CD1c-positive myeloid dendritic cell (primary cell): ENCODE results near the gene CCDC183.
"Not testable (repeated sequence)": the region's sequence is repeated elsewhere in the genome, so short reads cannot be mapped to it uniquely, and the experiment has no call there.

Experiments used
- DNase-seq: peaks from one replicate; pipeline ENCODE4 v3.0.0-alpha.2; 2016; ENCODE audit errors: extremely low spot score

CCDC183 gene

GRCh38 chr9:136796238-136796774, at the start of gene CCDC183:
Gene CCDC183, plus strand, starts transcription at chr9:136796338. Its CDS starts 60 bp downstream, at chr9:136796398.
- DNase-seq, result no peak

DNA sequence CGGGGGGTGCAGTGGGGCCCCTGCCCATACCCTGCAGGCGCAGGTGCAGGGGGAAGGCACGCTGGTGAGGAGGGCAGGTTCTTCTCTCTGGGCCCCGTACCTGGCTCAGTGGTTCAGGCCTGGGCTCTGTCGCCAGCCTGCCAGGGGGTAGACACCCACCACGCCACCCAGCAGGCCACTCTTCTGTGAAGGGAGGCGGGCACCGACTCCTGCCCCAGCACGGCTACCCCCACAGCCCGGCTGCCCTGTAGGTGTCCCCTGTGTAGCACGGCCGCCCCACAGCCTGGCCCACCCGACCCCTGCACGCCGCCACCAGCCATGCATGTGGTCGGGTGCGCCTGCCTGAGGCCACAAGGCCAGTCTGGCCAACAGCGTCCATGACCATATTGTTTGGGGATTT, 49.5 kb upstream of the CCDC183 start:
- DNase-seq, result no peak

DNA sequence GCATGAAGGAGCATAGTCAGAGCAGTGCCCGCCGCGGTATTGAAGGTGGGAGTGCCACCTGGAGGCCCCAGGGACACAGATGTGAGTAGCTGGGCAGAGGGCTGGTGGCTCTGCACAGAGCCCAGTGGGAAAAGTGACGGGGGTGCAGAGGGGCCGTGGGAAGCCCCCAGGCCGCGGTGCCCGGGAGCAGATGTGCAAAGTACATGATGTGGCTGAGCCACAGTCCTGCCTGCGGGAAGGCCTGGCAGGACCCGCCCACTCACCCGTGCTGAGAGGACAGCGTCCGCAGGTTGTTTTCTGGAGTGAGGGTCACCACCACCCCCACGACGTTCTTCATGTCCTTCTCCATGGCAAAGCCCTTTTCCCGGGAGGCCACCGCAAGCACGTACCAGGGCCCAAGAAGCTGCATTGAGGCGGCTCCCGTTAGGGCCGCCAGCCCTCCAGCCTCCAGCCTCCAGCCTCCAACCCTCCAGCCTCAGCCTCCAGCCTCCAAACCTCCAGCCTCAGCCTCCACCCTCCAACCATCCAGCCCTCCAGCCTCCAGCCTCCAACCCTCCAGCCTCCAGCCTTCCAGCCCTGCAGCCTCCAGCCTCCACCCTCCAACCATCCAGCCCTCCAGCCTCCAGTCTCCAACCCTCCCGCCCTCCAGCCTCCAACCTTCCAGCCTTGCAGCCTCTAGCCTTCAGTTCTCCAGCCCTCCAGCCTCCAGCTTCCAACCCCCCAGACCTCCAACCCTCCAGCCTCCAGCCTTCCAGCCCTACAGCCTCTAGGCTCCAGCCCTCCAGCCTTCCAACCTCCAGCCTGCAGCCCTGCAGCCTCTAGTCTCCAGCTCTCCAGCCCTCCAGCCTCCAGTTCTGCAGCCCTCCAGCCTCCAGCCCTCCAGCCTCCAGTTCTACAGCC, 48.7 kb upstream of the CCDC183 start:
- no peak for DNase-seq

- no peak for DNase-seq
Observed at GRCh38 chr9:136748201-136748600, 47.9 kb upstream of the CCDC183 start, which contains the start of gene LCN6. Gene LCN6, minus strand, starts transcription at chr9:136748525. Its CDS starts 42 bp downstream, at chr9:136748483.

DNA sequence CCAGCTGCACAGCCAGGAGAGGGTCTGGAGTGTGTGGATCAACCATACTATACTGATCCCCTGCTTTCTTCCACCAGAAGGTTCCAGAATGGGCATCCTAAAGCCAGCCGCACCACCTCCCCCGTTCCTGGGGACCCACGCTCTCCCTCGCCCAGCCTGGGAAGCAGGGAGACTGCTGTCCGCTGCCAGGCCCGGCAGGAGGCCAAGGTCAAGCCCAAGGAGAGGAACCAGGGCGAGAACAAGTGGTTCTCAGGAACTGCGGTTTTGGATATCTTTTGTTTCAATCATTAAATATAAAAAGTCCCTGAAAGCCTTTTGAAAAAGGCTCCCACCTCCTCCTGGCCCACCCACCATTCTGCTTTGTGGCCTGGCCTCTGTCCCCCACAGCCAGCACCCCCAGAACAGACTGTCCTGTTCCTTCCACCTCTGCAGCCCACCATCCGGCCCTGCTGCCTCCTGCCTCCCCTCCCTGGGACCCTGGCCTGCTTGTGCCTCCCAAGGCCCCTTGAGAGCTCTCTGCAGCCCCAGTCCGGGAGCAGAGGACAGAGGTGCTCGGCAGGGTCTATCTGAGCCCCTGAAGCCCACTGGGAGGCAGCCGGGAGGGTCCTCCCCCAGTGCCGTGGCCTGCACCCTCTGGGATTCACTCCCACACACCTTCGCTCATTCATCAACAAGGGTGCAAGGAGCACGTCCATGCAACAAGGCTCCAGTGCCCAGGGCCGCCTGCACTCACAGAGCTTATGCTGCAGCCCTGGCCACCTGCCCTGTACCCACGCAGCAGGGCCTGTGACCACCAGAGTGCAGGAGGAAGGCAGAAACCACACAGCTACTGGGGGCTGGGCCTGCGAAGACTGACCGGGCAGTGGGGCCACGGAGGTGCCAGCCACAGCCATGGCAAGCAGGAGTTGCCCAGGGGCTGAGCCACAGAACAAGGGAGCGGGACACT, 47.2 kb upstream of the CCDC183 start:
- DNase-seq, result no peak

DNA sequence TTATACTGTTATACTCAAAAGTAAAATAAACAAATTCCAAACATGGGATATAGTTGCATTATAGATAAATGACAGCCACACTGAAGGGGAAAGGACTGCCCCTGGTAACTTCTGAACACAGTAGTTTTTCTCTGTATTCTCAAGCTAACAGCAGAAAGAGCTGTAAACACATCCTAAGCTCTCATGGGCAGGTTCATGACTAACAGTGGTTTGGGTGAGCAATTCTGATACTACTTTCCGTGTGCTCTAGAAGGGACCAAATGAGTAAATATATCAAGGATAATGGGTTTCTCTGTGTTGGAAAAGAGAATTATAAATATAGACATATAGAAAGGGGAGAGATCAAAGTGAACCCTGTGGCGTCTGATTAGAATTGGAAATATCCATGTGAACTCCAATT, 45.6 kb upstream of the CCDC183 start:
- no peak for DNase-seq

GRCh38 chr9:136751244-136751643, 44.9 kb upstream of the CCDC183 start:
- DNase-seq, result no peak

DNA sequence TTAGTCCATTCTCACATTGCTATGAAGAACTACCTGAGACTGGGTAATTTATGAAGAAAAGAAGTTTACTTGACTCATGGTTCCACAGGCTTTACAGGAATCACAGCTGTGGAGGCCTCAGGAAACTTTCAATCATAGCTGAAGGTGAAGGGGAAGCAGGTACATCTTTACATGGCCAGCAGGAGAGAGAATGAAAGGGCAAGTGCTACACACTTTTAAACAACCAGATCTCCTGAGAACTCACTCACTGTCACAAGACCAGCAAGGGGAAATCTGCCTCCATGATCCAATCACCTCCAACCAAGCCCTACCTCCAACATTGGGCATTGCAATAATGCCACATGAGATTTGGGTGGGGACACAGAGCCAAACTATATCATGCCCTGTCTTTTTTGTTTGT, 44.3 kb upstream of the CCDC183 start:
- no peak for DNase-seq

- DNase-seq, result no peak
Observed at GRCh38 chr9:136753371-136754058, 42.6 kb upstream of the CCDC183 start.

DNA sequence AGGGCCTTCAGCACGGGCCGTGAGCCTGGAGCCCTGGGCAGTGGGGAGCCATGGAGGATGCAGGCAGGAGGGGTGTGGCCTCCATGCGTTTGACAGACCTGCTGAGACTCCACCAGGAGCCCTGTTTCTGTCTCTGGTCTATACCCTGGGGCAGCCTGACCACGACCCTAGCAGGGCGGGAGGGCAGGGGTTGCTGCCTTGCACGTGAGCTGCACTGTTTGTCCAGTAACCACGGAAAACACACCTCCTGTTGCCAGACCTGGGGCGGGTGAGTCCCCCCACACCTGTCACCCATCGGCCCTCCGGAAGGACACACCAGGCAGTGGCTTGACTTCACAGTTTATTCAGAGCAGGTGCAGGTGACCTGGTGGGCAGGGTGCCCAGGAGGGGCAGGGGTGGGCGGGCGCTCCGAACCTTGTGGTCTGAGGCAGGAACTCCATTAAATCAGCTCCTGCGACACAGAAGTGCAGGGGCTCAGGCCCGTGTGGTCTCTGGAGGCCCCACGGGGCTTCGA, 42.0 kb upstream of the CCDC183 start:
- no peak for DNase-seq

DNA sequence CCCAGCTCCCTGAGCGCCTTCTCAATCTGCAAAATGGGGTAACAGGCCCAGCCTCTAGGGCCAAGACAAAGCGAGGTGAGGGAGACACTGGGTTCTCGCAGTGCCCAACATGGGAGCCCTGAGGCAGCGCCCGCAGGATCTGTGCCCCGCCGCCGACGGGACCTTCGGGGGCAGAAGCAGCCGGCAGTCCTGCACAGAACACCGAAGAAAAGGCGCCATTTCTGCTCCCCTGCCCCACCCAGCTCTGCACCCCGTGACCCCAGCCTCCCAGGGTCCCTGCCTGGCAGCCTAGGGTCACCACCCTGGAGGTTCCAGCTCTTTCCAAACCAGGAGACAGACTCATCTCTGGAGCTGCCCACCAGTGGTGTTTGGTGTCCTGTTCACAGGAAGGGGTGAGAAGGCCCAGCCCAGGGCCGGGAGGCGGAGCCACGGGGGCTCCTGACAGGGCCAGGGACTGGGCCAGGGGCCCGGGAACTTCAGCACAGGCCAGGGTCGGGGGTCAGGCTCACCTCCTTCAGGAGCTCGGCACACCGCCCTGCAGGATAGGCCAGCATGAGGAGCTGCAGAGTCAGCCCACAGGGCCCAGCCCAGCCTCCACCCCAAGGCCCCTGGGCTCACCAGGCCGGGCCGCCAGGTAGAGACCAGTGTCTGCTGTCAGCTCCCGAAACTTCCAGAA, 41.4 kb upstream of the CCDC183 start:
- no peak for DNase-seq

DNA sequence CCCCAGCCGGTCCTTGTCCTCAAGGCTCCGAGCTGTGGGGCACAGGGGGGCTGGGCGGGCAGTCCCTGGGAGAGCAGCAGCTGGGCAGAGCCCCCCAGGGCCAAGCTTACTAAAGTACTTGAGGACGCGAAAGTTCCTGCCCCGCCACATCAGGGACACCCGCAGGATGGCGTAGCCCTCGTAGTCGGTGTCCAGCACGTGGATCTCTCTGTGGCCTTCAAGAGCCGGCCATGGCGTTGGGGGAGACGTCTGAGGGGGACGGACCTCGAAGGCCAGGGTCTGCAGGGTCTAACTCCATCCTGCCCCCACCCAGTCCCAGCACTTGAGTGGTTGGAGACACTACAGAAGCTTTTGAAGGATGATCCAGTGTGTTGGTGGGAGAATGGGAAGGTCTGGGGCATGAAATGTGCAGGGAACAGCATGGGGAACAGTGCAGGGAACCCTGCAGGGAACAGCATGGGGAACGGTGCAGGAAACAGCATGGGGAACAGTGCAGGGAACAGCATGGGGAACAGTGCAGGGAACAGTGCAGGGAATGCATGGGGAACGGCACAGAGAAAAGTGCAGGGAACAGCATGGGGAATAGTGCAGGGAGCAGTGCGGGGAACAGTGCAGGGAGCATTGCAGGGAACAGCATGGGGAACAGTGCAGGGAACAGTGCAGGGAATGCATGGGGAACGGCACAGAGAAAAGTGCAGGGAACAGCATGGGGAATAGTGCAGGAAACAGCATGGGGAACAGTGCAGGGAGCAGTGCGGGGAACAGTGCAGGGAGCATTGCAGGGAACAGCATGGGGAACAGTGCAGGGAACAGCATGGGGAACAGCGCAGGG, 40.6 kb upstream of the CCDC183 start:
- DNase-seq, result not testable (repeated sequence)

DNA sequence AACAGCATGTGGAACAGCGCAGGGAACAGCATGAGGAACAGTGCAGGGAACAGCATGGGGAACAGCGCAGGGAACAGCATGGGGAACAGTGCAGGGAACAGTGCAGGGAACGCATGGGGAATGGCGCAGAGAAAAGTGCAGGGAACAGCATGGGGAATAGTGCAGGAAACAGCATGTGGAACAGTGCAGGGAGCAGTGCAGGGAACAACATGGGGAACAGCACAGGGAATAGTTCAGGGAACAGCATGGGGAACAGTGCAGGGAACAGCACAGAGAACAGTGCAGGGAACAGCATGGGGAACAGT, 40.1 kb upstream of the CCDC183 start:
- DNase-seq, result no peak

GRCh38 chr9:136756836-136757235, 39.3 kb upstream of the CCDC183 start:
- DNase-seq, result no peak

DNA sequence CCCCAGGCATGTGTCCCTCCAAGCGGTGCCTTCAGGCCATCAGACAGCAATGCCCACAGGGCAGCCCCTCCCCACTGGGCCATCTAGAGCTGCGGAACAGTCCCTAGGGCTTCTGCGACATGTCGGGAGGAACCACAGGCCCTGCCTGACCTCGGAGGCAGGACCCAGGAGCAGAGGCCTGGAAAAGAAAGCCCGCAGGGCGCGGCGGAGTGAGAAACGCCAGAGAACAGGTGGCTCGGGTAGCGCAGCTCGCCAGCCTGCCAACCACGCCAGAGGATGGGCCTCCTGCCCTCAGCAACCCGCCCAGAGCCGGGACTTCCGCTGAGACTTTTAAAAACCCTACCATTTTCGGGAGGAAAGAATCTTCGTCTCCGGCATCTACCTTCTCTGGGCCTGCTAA, 38.8 kb upstream of the CCDC183 start:
- no peak for DNase-seq

DNA sequence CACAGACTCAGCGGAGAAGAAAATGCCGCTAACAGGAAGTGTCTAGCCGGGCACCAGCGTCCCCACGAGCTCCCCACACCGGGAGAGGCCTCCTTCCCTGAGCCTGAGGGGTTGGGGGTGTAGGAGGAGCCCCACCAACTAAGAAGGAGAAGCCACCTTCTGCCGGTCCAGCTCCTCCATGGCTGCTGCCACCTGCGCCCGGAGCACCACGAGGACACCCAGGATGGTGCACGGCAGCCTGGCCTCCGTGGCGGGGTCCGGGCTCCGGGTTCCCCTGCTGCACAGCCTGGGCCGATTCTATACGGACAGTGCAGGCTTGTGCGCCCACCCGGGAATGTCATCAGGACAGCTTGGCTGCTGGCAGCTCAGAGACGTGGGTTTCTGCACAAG, 38.4 kb upstream of the CCDC183 start:
- DNase-seq, result no peak

DNA sequence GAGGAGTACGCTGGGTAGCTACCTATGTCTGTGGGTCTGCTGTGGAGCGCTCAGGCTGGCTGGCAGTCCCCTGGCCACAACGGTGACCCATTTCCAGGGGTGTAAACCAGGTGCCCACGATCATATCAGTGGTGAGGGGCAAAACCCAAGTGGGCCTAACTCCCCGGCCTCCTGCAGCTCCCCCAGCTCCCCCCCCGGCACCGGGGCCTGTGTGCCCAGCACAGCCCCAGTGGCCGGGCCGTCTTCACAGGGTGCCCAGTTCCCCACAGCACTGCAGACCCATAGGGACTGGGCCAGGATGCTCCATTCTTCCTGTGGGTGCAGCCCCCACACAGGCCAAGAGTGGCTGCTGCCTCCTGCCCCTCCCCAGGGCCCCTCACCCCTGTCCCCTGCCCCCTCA, 37.1 kb upstream of the CCDC183 start:
- DNase-seq, result no peak

GRCh38 chr9:136759436-136760325, 36.5 kb upstream of the CCDC183 start:
- DNase-seq, result no peak

- DNase-seq, result no peak
Observed at GRCh38 chr9:136760424-136760823, 35.7 kb upstream of the CCDC183 start.
